Lower lobe of right lung (tissue), 2 donors: ENCODE data around the gene TMEM81. TPM values are rescaled to one million over a fixed set of nuclear protein-coding genes. Genes with fewer than 3 reads are reported as not detected.

Experiments
- ATAC-seq, 2 donors: fragments of 200-7000 bp; cut with Tn5 transposase; one replicate each; pipeline ENCODE4 v1.9.1; 2020 to 2022; ENCODE audit warnings: mild to moderate bottlenecking in 2 of 2, moderate library complexity in 2 of 2
- DNase-seq: peaks from one replicate; pipeline ENCODE4 v3.0.0-alpha.2; 2020
- H3K27ac ChIP-seq: fragments of 200-600 bp; one replicate; pipeline ENCODE4 v1.8.0; 2022
- H3K27me3 ChIP-seq: fragments of 200-600 bp; one replicate; pipeline ENCODE4 v1.8.0; 2022; ENCODE audit warnings: low read depth
- H3K36me3 ChIP-seq: fragments of 200-600 bp; one replicate; pipeline ENCODE4 v1.8.0; 2022; ENCODE audit warnings: mild to moderate bottlenecking
- H3K4me1 ChIP-seq: fragments of 200-600 bp; one replicate; pipeline ENCODE4 v1.8.0; 2022
- H3K4me3 ChIP-seq: fragments of 200-600 bp; one replicate; pipeline ENCODE4 v1.8.0; 2022; ENCODE audit warnings: mild to moderate bottlenecking
- H3K9me3 ChIP-seq: fragments of 200-600 bp; one replicate; pipeline ENCODE4 v1.8.0; 2022
- intact Hi-C: fragments of 100-400 bp; cut with DNase I; formaldehyde crosslinking; loops from one replicate; pipeline ENCODE4 v1.11.0; 2022
- total RNA-seq: library from RNA; stranded (reverse); fragmentation: NEBNext Ultra II Directional; extraction: Animal tissue kit (Norgen Biotek cat#: 25700); gene quantifications from one replicate; pipeline ENCODE4 v1.2.1, GENCODE V29; 2021
- TF ChIP-seq, protein P1 (sequence below): fragments of 200-600 bp; IDR thresholded peaks from one replicate; pipeline ENCODE4 v1.8.0; 2022; ENCODE audit warnings: antibody characterized with exemption, mild to moderate bottlenecking
- donor health status: DM: no; HTN: yes; CAD: no; lungs with severe emphysema.

Gene TMEM81
- total RNA-seq, 1 donor from 2014 or later = 4.1 TPM

GRCh38 chr1:205124726-205125125 is 40.5 kb upstream of the TMEM81 start:
- TF ChIP-seq, protein P1, sequence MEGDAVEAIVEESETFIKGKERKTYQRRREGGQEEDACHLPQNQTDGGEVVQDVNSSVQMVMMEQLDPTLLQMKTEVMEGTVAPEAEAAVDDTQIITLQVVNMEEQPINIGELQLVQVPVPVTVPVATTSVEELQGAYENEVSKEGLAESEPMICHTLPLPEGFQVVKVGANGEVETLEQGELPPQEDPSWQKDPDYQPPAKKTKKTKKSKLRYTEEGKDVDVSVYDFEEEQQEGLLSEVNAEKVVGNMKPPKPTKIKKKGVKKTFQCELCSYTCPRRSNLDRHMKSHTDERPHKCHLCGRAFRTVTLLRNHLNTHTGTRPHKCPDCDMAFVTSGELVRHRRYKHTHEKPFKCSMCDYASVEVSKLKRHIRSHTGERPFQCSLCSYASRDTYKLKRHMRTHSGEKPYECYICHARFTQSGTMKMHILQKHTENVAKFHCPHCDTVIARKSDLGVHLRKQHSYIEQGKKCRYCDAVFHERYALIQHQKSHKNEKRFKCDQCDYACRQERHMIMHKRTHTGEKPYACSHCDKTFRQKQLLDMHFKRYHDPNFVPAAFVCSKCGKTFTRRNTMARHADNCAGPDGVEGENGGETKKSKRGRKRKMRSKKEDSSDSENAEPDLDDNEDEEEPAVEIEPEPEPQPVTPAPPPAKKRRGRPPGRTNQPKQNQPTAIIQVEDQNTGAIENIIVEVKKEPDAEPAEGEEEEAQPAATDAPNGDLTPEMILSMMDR = no peak
- no peak for ATAC-seq
- Histone ChIP-seq H3K4me1 (peaks cover 22% of the 10 kb centered on the region), H3K9me3 (no peaks in the 10 kb centered on the region), H3K27ac (no peak overlapping the region), H3K4me3 (no peak overlapping the region), H3K27me3 (no peaks in the 10 kb centered on the region), H3K36me3 (no peaks in the 10 kb centered on the region)
- intact Hi-C loops = loop anchor here (10.0 kb wide), 1 partner anchor 130 kb away; no protein-coding TSS in a partner anchor
- no peak for DNase-seq

DNA sequence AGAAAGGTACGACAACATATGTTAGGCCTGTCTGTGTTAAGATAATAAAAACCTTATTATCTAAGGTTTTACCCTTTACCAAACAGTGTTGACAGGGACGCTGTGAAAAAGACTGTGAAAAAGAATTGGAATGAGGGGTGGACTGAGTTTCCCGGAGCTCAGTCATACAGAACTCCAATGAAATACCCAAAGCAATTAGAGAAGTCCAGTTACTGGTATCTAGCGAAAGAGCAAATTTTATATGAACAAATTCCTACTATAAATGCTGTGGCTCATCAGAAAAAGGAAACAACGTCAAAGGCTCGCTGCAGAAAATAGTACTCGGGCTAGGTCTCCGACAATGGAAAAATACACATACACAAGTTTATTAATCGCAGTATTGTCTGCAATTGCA is 38.2 kb upstream of the TMEM81 start:
- peak in 1 of 2 donors; percentile 9 for ATAC-seq
- TF ChIP-seq, protein P1 = no peak
- Histone ChIP-seq H3K4me1 (peaks cover 27% of the 10 kb centered on the region), H3K27ac (peak overlapping the region; percentile 95), H3K36me3 (peaks cover 17% of the 10 kb centered on the region), H3K9me3 (no peaks in the 10 kb centered on the region), H3K4me3 (peak overlapping the region; percentile 92), H3K27me3 (no peaks in the 10 kb centered on the region)
- no peak for DNase-seq
- intact Hi-C loops = loop anchor here (10.0 kb wide), 1 partner anchor 132 kb away; no protein-coding TSS in a partner anchor

- Histone ChIP-seq H3K27me3 (no peaks in the 10 kb centered on the region), H3K36me3 (peaks cover 22% of the 10 kb centered on the region), H3K4me3 (peak within 1 kb of the TSS; percentile 92), H3K9me3 (no peaks in the 10 kb centered on the region), H3K27ac (peak within 1 kb of the TSS; percentile 95), H3K4me1 (peaks cover 27% of the 10 kb centered on the region)
- TF ChIP-seq, protein P1 = peak; percentile 76
- ATAC-seq = peak; percentile 99 to 100
- intact Hi-C loops = loop anchor here (10.0 kb wide), 1 partner anchor 133 kb away; no protein-coding TSS in a partner anchor
- DNase-seq = peak; percentile 96
Measured at GRCh38 chr1:205121660-205122488, 37.6 kb upstream of the TMEM81 start, which contains the start of gene RBBP5. Gene RBBP5, minus strand, starts transcription at chr1:205121978. Its CDS starts 105 bp downstream, at chr1:205121873.

- Histone ChIP-seq H3K27ac (no peak overlapping the region), H3K4me3 (no peak overlapping the region), H3K4me1 (peaks cover 27% of the 10 kb centered on the region), H3K27me3 (no peaks in the 10 kb centered on the region), H3K36me3 (peaks cover 53% of the 10 kb centered on the region), H3K9me3 (no peaks in the 10 kb centered on the region)
- ATAC-seq (no peak), DNase-seq (no peak)
- intact Hi-C loops = no loop called here
- TF ChIP-seq, protein P1 = no peak
Measured at GRCh38 chr1:205118752-205119151, 34.5 kb upstream of the TMEM81 start.

DNA sequence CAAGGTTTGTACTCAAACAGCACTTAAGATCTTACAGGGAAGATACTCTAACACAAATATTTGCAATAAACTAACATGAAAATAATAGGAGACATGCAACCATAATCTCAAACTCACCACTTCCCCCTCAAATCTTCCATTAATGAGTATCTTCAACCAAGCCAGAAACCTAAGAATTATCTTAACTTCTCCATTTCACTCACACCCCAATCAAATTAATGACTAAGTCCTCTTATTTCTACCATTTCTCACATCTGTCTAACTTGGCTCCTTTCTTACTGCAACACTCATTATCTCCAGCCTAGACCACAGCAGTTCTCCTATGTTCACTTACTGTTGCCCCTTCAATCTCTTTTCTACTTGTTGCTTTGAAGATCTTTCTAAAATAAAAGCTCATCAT is 27.1 kb upstream of the TMEM81 start:
- Histone ChIP-seq H3K9me3 (no peaks in the 10 kb centered on the region), H3K36me3 (peaks cover 92% of the 10 kb centered on the region), H3K27me3 (no peaks in the 10 kb centered on the region), H3K4me3 (no peak overlapping the region), H3K4me1 (no peaks in the 10 kb centered on the region), H3K27ac (no peak overlapping the region)
- DNase-seq = no peak
- intact Hi-C loops = no loop called here
- no peak for ATAC-seq
- TF ChIP-seq, protein P1 = no peak
